Panc1 (cell line): ENCODE data around the gene COIL. TPM values are rescaled to one million over a fixed set of nuclear protein-coding genes. Genes with fewer than 3 reads are reported as not detected.

Source experiments
- ATAC-seq: fragments of 200-7000 bp; cut with Tn5 transposase; 2 replicates; pipeline ENCODE4 v1.9.1; 2020; ENCODE audit warnings: mild to moderate bottlenecking, moderate library complexity
- BruUV-seq: library from RNA; stranded (reverse); fragments of 400-500 nt; replicated peaks from 2 replicates; lab custom pipeline; 2021; lab: Mats Ljungman, UMichigan
- CTCF ChIA-PET: fragments of 300-600 bp; sonication (Branson Sonifier 250); formaldehyde crosslinking; loops from one replicate; lab custom pipeline; 2022; ENCODE audit warnings: antibody characterized with exemption; lab: Charles Lee
- POLR2A ChIA-PET: fragments of 300-600 bp; sonication (Branson Sonifier 250); formaldehyde crosslinking; loops from one replicate; lab custom pipeline; 2022; ENCODE audit warnings: antibody characterized with exemption; lab: Charles Lee
- DNase-seq: peaks from one replicate; pipeline ENCODE4 v3.0.0-alpha.2; 2010; ENCODE audit warnings: low read depth, low spot score
- H3K27ac ChIP-seq: 2 replicates; pipeline ENCODE4 v1.5.1; 2011; ENCODE audit warnings: mild to moderate bottlenecking, low read length, inconsistent platforms
- H3K27me3 ChIP-seq: fragments of 200-500 bp; sonication (Bioruptor generic); 2 replicates; pipeline ENCODE4 v1.6.0; 2014; ENCODE audit warnings: low read length, inconsistent platforms; ENCODE audit not compliant: control insufficient read depth, insufficient read depth
- H3K36me3 ChIP-seq: fragments of 200-500 bp; sonication (Bioruptor generic); 2 replicates; pipeline ENCODE4 v1.5.1; 2014; ENCODE audit warnings: inconsistent platforms, mild to moderate bottlenecking, low read length, moderate library complexity; ENCODE audit not compliant: control insufficient read depth, insufficient read depth
- H3K4me1 ChIP-seq: 2 replicates; pipeline ENCODE4 v1.5.1; 2011; ENCODE audit warnings: inconsistent platforms, mild to moderate bottlenecking, low read length, moderate library complexity; ENCODE audit not compliant: control insufficient read depth, insufficient read depth
- H3K4me3 ChIP-seq, 2 experiments: 2 replicates each; pipeline ENCODE4 v1.5.1; 2011 to 2012; ENCODE audit warnings: low read depth in 2 of 2, low read length in 2 of 2, mild to moderate bottlenecking in 2 of 2, inconsistent platforms in 1 of 2, moderate library complexity in 1 of 2
- H3K9me3 ChIP-seq: fragments of 200-500 bp; sonication (Bioruptor generic); 2 replicates; pipeline ENCODE4 v1.5.1; 2014; ENCODE audit warnings: low read depth, mild to moderate bottlenecking, inconsistent platforms, low read length, moderate library complexity; ENCODE audit not compliant: control insufficient read depth, insufficient read depth
- CTCF ChIP-seq: fragments of 450-650 bp; IDR thresholded peaks from 2 replicates; pipeline ENCODE4 v1.5.1; 2017; ENCODE audit warnings: mild to moderate bottlenecking
- POLR2AphosphoS5 ChIP-seq: IDR thresholded peaks from 2 replicates; pipeline ENCODE4 v1.6.1; 2012; ENCODE audit warnings: mild to moderate bottlenecking, low read depth, low read length, moderate library complexity
- REST ChIP-seq, 2 experiments: IDR thresholded peaks; 2 replicates each; pipeline ENCODE4 v1.6.1; 2011 to 2012; ENCODE audit warnings: low read depth in 2 of 2, control low read depth in 1 of 2, low read length in 1 of 2, mild to moderate bottlenecking in 1 of 2, moderate library complexity in 1 of 2; ENCODE audit not compliant: insufficient read depth in 1 of 2
- SIN3A ChIP-seq: IDR thresholded peaks from 2 replicates; pipeline ENCODE4 v1.6.1; 2012; ENCODE audit warnings: low read depth, mild to moderate bottlenecking, low read length, moderate library complexity, borderline replicate concordance; ENCODE audit not compliant: insufficient read depth
- TCF7L2 ChIP-seq: IDR thresholded peaks from 2 replicates; pipeline ENCODE4 v1.6.1; 2011; ENCODE audit warnings: mild to moderate bottlenecking, low read depth, low read length, inconsistent platforms
- in situ Hi-C: cut with HindIII; loops from 2 replicates; pipeline ENCODE4 v1.10.0; 2016; ENCODE audit warnings: low sequenced_read_pairs, low pct_unique_long_range_greater_than_20kb
- intact Hi-C: fragments of 100-400 bp; cut with micrococcal nuclease; formaldehyde crosslinking; loops from one replicate; pipeline ENCODE4 v1.10.0; 2022; ENCODE audit not compliant: unreplicated experiment
- total RNA-seq: library from RNA; stranded (reverse); gene quantifications from one replicate; pipeline ENCODE4 v1.2.1, GENCODE V29; 2021; ENCODE audit not compliant: unreplicated experiment

COIL gene
- total RNA-seq, 1 experiment from 2014 or later, result 32.9 TPM

GRCh38 chr17:56903560-56903959, 57.3 kb downstream of the COIL start:
- DNase-seq (no peak), ATAC-seq (no peak)
- no TSS peak for BruUV-seq
- CTCF ChIA-PET, result no interaction called here
- POLR2A ChIA-PET, result interaction anchor here (0.8 kb wide), 1 partner anchor 10 kb away, joined by 3 read pairs; the partner anchor contains the start of gene TRIM25
- Histone ChIP-seq H3K27ac (no peak overlapping the region), H3K27me3 (no peaks in the 10 kb centered on the region), H3K36me3 (peaks cover 33% of the 10 kb centered on the region), H3K9me3 (no peaks in the 10 kb centered on the region), H3K4me1 (no peaks in the 10 kb centered on the region), H3K4me3 (no peak overlapping the region)
- TF ChIP-seq CTCF (no peak), TCF7L2 (no peak), SIN3A (no peak), REST (IDR thresholded peaks at IDR 0.05; ENCODE audit: insufficient read depth in 1 of 2, low read depth in 2 of 2, low read length in 1 of 2) (no peak), POLR2AphosphoS5 (no peak)
- intact Hi-C loops (no loop called here), in situ Hi-C loops (no loop called here)

DNA sequence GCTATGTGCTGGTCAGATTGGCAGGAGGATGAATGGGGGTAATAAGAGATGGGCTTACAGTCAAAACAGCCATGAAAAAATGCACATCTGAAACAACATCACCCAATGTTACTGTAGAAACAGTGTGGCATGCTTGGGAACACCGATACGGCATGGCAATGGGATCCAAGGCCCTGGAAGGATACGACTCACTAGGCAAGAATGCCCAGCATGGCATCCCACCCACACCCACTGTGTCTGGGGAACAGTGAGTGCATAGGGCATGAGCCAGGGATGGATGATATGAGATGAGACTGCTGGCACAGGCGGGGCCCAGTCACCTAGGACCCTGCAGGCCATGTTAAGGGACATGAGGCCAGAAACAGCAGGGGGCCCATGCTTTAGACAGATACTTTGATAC, 58.5 kb downstream of the COIL start:
- H3K4me3 ChIP-seq, result no peak overlapping the region
- peak; percentile 57; the same call in 1 of the 2 replicates for ATAC-seq
- BruUV-seq, result no TSS peak
- DNase-seq, result no peak
- H3K36me3 ChIP-seq, result peaks cover 29% of the 10 kb centered on the region
- H3K27ac ChIP-seq, result no peak overlapping the region
- no peaks in the 10 kb centered on the region for H3K9me3 ChIP-seq
- TF ChIP-seq REST (IDR thresholded peaks at IDR 0.05; ENCODE audit: insufficient read depth in 1 of 2, low read depth in 2 of 2, low read length in 1 of 2), result no peak
- TF ChIP-seq POLR2AphosphoS5, result no peak
- TF ChIP-seq SIN3A, result no peak
- TF ChIP-seq TCF7L2, result no peak
- TF ChIP-seq CTCF, result no peak
- H3K27me3 ChIP-seq, result no peaks in the 10 kb centered on the region
- ChIA-PET CTCF (no interaction called here), POLR2A (interaction anchor here (0.6 kb wide), 2 partner anchors 51 to 63 kb away, joined by 3 to 14 read pairs; no protein-coding TSS in a partner anchor)
- in situ Hi-C loops (no loop called here), intact Hi-C loops (no loop called here)
- no peaks in the 10 kb centered on the region for H3K4me1 ChIP-seq
